ENCODE results near the gene APOBEC3C. TPM values are rescaled to one million over a fixed set of nuclear protein-coding genes. Genes with fewer than 3 reads are reported as not detected.
"Not testable (repeated sequence)": the region's sequence is repeated elsewhere in the genome, so short reads cannot be mapped to it uniquely, and the experiment has no call there.

APOBEC3C gene
- total and polyA plus RNA-seq, 9 donors, result 1.5 to 10.2 (median 5.8) TPM

- not testable (repeated sequence) for H3K27me3 ChIP-seq (ENCODE audit: control insufficient read depth, insufficient read depth, low read length); H3K36me3 ChIP-seq (ENCODE audit: control insufficient read depth, insufficient read depth, low read length); DNase-seq; H3K27ac ChIP-seq (ENCODE audit: low read length); H3K4me1 ChIP-seq (ENCODE audit: control insufficient read depth, insufficient read depth, low read length); H3K9me3 ChIP-seq (replicated peaks; ENCODE audit: control insufficient read depth, low read depth, low read length)
- peak overlapping the region; percentile 17 for H3K4me3 ChIP-seq (ENCODE audit: low read length)
- WGBS (ENCODE audit: insufficient coverage), result 41% methylated on average over 7 of the region's 15 CpGs
Observed at GRCh38 chr22:39020021-39020651, 6.1 kb downstream of the APOBEC3C start.

- Histone ChIP-seq H3K4me3 (ENCODE audit: low read length) (peak overlapping the region; percentile 22), H3K36me3 (ENCODE audit: control insufficient read depth, insufficient read depth, low read length) (no peaks in the 10 kb centered on the region), H3K4me1 (ENCODE audit: control insufficient read depth, insufficient read depth, low read length) (peaks cover 2% of the 10 kb centered on the region), H3K9me3 (replicated peaks; ENCODE audit: control insufficient read depth, low read depth, low read length) (no peaks in the 10 kb centered on the region), H3K27ac (ENCODE audit: low read length) (peak overlapping the region; percentile 6), H3K27me3 (ENCODE audit: control insufficient read depth, insufficient read depth, low read length) (no peaks in the 10 kb centered on the region)
- 64% methylated on average over 4 of the region's 9 CpGs for WGBS (ENCODE audit: insufficient coverage)
- DNase-seq, result peak; percentile 17
Observed at GRCh38 chr22:39021552-39022250, 7.6 kb downstream of the APOBEC3C start.

GRCh38 chr22:39024519-39025308 is 10.7 kb downstream of the APOBEC3C start:
- Histone ChIP-seq H3K9me3 (replicated peaks; ENCODE audit: control insufficient read depth, low read depth, low read length) (no peaks in the 10 kb centered on the region), H3K4me1 (ENCODE audit: control insufficient read depth, insufficient read depth, low read length) (peaks cover 2% of the 10 kb centered on the region), H3K27ac (ENCODE audit: low read length) (no peak overlapping the region), H3K27me3 (ENCODE audit: control insufficient read depth, insufficient read depth, low read length) (no peaks in the 10 kb centered on the region), H3K36me3 (ENCODE audit: control insufficient read depth, insufficient read depth, low read length) (no peaks in the 10 kb centered on the region), H3K4me3 (ENCODE audit: low read length) (no peak overlapping the region)
- 79% methylated on average over 12 of the region's 15 CpGs for WGBS (ENCODE audit: insufficient coverage)
- no peak for DNase-seq

GRCh38 chr22:39026509-39027150 is 12.6 kb downstream of the APOBEC3C start:
- Histone ChIP-seq H3K27ac (ENCODE audit: low read length) (no peak overlapping the region), H3K4me3 (ENCODE audit: low read length) (no peak overlapping the region), H3K4me1 (ENCODE audit: control insufficient read depth, insufficient read depth, low read length) (peaks cover 2% of the 10 kb centered on the region), H3K9me3 (replicated peaks; ENCODE audit: control insufficient read depth, low read depth, low read length) (no peaks in the 10 kb centered on the region), H3K27me3 (ENCODE audit: control insufficient read depth, insufficient read depth, low read length) (no peaks in the 10 kb centered on the region), H3K36me3 (ENCODE audit: control insufficient read depth, insufficient read depth, low read length) (no peaks in the 10 kb centered on the region)
- DNase-seq, result no peak
- WGBS (ENCODE audit: insufficient coverage), result 78% methylated on average over 3 of the region's 12 CpGs

GRCh38 chr22:39027717-39028116 is 13.7 kb downstream of the APOBEC3C start:
- no peak for DNase-seq

GRCh38 chr22:39028281-39028680 is 14.2 kb downstream of the APOBEC3C start:
- WGBS (ENCODE audit: insufficient coverage), result 67% methylated on average over 7 of the region's 11 CpGs
- Histone ChIP-seq H3K9me3 (replicated peaks; ENCODE audit: control insufficient read depth, low read depth, low read length) (no peaks in the 10 kb centered on the region), H3K27me3 (ENCODE audit: control insufficient read depth, insufficient read depth, low read length) (no peaks in the 10 kb centered on the region)

More at GRCh38 chr22:39027717-39028116, 13.7 kb downstream of the APOBEC3C start:
- H3K9me3 ChIP-seq (replicated peaks; ENCODE audit: control insufficient read depth, low read depth, low read length), result no peaks in the 10 kb centered on the region
- no peaks in the 10 kb centered on the region for H3K27me3 ChIP-seq (ENCODE audit: control insufficient read depth, insufficient read depth, low read length)
- no peak overlapping the region for H3K4me3 ChIP-seq (ENCODE audit: low read length)
- no peaks in the 10 kb centered on the region for H3K4me1 ChIP-seq (ENCODE audit: control insufficient read depth, insufficient read depth, low read length)
- WGBS (ENCODE audit: insufficient coverage), result 67% methylated on average over 1 of the region's 4 CpGs
- H3K36me3 ChIP-seq (ENCODE audit: control insufficient read depth, insufficient read depth, low read length), result no peaks in the 10 kb centered on the region
- no peak overlapping the region for H3K27ac ChIP-seq (ENCODE audit: low read length)

GRCh38 chr22:39029227-39029626 is 15.2 kb downstream of the APOBEC3C start:
- H3K4me3 ChIP-seq (ENCODE audit: low read length), result no peak overlapping the region
- WGBS (ENCODE audit: insufficient coverage), result 89% methylated on average over 10 of the region's 13 CpGs

More at GRCh38 chr22:39028281-39028680, 14.2 kb downstream of the APOBEC3C start:
- no peaks in the 10 kb centered on the region for H3K4me1 ChIP-seq (ENCODE audit: control insufficient read depth, insufficient read depth, low read length)
- no peak overlapping the region for H3K27ac ChIP-seq (ENCODE audit: low read length)
- H3K36me3 ChIP-seq (ENCODE audit: control insufficient read depth, insufficient read depth, low read length), result no peaks in the 10 kb centered on the region
- no peak overlapping the region for H3K4me3 ChIP-seq (ENCODE audit: low read length)
- DNase-seq, result no peak

GRCh38 chr22:39030705-39031104 is 16.6 kb downstream of the APOBEC3C start:
- 83% methylated on average over 12 of the region's 14 CpGs for WGBS (ENCODE audit: insufficient coverage)
- H3K36me3 ChIP-seq (ENCODE audit: control insufficient read depth, insufficient read depth, low read length), result no peaks in the 10 kb centered on the region
- H3K27ac ChIP-seq (ENCODE audit: low read length), result no peak overlapping the region
- no peaks in the 10 kb centered on the region for H3K4me1 ChIP-seq (ENCODE audit: control insufficient read depth, insufficient read depth, low read length)
- no peak for DNase-seq
- H3K9me3 ChIP-seq (replicated peaks; ENCODE audit: control insufficient read depth, low read depth, low read length), result no peaks in the 10 kb centered on the region
- no peak overlapping the region for H3K4me3 ChIP-seq (ENCODE audit: low read length)
- no peaks in the 10 kb centered on the region for H3K27me3 ChIP-seq (ENCODE audit: control insufficient read depth, insufficient read depth, low read length)

More at GRCh38 chr22:39029227-39029626, 15.2 kb downstream of the APOBEC3C start:
- Histone ChIP-seq H3K9me3 (replicated peaks; ENCODE audit: control insufficient read depth, low read depth, low read length) (no peaks in the 10 kb centered on the region), H3K27me3 (ENCODE audit: control insufficient read depth, insufficient read depth, low read length) (no peaks in the 10 kb centered on the region), H3K36me3 (ENCODE audit: control insufficient read depth, insufficient read depth, low read length) (no peaks in the 10 kb centered on the region), H3K27ac (ENCODE audit: low read length) (no peak overlapping the region), H3K4me1 (ENCODE audit: control insufficient read depth, insufficient read depth, low read length) (no peaks in the 10 kb centered on the region)
- no peak for DNase-seq

- not testable (repeated sequence) for H3K4me1 ChIP-seq (ENCODE audit: control insufficient read depth, insufficient read depth, low read length); H3K4me3 ChIP-seq (ENCODE audit: low read length); H3K27me3 ChIP-seq (ENCODE audit: control insufficient read depth, insufficient read depth, low read length); H3K36me3 ChIP-seq (ENCODE audit: control insufficient read depth, insufficient read depth, low read length); H3K27ac ChIP-seq (ENCODE audit: low read length); H3K9me3 ChIP-seq (replicated peaks; ENCODE audit: control insufficient read depth, low read depth, low read length); DNase-seq
- WGBS (ENCODE audit: insufficient coverage), result 40% methylated on average over 10 of the region's 18 CpGs
Observed at GRCh38 chr22:39031434-39032295, 17.6 kb downstream of the APOBEC3C start.
